Left renal cortex interstitium (tissue), 4 donors: ENCODE results near the gene CEACAM7. TPM values are rescaled to one million over a fixed set of nuclear protein-coding genes. Genes with fewer than 3 reads are reported as not detected.
A peak's percentile ranks its signal among the peaks of the same experiment; 100 is the strongest.

Source experiments
- DNase-seq, 4 donors: peaks; one replicate each; pipeline ENCODE4 v3.0.0-alpha.2; 2013; ENCODE audit warnings: low read depth in 4 of 4, low spot score in 2 of 4, missing footprints in 1 of 4
- polyA plus RNA-seq, 4 donors: library from polyadenylated mRNA; unstranded; fragments of 120-200 nt; gene quantifications; one replicate each; pipeline ENCODE4 v1.2.1, GENCODE V29; 2013; ENCODE audit not compliant: insufficient read length in 4 of 4

CEACAM7 gene
- polyA plus RNA-seq, 4 donors = not detected

DNA sequence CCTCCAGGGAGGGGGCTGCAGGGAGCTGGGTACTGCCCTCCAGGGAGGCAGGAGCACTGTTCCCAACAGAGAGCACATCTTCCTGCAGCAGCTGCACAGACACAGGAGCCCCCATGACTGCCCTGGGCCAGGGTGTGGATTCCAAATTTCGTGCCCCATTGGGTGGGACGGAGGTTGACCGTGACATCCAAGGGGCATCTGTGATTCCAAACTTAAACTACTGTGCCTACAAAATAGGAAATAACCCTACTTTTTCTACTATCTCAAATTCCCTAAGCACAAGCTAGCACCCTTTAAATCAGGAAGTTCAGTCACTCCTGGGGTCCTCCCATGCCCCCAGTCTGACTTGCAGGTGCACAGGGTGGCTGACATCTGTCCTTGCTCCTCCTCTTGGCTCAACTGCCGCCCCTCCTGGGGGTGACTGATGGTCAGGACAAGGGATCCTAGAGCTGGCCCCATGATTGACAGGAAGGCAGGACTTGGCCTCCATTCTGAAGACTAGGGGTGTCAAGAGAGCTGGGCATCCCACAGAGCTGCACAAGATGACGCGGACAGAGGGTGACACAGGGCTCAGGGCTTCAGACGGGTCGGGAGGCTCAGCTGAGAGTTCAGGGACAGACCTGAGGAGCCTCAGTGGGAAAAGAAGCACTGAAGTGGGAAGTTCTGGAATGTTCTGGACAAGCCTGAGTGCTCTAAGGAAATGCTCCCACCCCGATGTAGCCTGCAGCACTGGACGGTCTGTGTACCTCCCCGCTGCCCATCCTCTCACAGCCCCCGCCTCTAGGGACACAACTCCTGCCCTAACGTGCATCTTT is 12.5 kb upstream of the CEACAM7 start:
- DNase-seq = no peak

DNA sequence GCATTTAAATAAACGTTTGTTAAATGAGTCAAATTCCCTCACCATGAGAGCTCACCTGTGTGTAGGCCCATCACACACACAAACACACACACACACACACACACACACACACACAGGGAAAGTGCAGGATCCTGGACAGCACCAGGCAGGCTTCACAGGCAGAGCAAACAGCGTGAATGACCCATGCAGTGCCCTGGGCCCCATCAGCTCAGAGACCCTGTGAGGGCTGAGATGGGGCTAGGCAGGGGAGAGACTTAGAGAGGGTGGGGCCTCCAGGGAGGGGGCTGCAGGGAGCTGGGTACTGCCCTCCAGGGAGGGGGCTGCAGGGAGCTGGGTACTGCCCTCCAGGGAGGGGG is 11.9 kb upstream of the CEACAM7 start:
- DNase-seq = no peak

DNA sequence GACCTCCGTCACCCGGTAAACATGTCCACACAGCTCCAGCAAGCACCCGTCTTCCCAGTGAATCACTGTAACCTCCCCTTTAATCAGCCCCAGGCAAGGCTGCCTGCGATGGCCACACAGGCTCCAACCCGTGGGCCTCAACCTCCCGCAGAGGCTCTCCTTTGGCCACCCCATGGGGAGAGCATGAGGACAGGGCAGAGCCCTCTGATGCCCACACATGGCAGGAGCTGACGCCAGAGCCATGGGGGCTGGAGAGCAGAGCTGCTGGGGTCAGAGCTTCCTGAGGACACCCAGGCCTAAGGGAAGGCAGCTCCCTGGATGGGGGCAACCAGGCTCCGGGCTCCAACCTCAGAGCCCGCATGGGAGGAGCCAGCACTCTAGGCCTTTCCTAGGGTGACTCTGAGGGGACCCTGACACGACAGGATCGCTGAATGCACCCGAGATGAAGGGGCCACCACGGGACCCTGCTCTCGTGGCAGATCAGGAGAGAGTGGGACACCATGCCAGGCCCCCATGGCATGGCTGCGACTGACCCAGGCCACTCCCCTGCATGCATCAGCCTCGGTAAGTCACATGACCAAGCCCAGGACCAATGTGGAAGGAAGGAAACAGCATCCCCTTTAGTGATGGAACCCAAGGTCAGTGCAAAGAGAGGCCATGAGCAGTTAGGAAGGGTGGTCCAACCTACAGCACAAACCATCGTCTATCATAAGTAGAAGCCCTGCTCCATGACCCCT is 11.3 kb upstream of the CEACAM7 start:
- DNase-seq = no peak

DNA sequence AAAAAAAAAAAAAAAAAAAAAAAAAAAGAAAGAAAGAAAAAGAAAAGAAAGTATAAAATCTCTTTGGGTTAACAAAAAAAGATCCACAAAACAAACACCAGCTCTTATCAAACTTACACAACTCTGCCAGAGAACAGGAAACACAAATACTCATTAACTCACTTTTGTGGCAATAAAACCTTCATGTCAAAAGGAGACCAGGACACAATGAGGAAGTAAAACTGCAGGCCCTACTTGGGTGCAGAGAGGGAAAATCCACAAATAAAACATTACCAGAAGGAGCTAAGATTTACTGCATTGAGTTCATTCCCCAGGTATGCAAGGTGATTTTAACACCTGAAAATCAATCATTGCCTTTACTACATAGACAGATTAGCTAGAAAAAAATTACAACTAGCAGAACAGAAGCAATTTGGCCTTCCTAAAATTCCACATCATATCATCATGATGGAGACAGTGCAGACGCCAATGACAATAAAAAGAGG is 10.7 kb upstream of the CEACAM7 start:
- no peak for DNase-seq

DNA sequence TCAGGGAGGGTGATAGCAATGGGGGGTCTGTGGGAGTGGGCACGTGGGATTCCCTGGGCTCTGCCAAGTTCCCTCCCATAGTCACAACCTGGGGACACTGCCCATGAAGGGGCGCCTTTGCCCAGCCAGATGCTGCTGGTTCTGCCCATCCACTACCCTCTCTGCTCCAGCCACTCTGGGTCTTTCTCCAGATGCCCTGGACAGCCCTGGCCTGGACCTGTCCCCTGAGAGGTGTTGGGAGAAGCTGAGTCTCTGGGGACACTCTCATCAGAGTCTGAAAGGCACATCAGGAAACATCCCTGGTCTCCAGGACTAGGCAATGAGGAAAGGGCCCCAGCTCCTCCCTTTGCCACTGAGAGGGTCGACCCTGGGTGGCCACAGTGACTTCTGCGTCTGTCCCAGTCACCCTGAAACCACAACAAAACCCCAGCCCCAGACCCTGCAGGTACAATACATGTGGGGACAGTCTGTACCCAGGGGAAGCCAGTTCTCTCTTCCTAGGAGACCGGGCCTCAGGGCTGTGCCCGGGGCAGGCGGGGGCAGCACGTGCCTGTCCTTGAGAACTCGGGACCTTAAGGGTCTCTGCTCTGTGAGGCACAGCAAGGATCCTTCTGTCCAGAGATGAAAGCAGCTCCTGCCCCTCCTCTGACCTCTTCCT is 9.3 kb upstream of the CEACAM7 start:
- no peak for DNase-seq

DNA sequence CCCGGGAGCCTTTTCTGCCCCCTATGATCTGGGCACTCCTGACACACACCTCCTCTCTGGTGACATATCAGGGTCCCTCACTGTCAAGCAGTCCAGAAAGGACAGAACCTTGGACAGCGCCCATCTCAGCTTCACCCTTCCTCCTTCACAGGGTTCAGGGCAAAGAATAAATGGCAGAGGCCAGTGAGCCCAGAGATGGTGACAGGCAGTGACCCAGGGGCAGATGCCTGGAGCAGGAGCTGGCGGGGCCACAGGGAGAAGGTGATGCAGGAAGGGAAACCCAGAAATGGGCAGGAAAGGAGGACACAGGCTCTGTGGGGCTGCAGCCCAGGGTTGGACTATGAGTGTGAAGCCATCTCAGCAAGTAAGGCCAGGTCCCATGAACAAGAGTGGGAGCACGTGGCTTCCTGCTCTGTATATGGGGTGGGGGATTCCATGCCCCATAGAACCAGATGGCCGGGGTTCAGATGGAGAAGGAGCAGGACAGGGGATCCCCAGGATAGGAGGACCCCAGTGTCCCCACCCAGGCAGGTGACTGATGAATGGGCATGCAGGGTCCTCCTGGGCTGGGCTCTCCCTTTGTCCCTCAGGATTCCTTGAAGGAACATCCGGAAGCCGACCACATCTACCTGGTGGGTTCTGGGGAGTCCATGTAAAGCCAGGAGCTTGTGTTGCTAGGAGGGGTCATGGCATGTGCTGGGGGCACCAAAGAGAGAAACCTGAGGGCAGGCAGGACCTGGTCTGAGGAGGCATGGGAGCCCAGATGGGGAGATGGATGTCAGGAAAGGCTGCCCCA is 8.5 kb upstream of the CEACAM7 start:
- DNase-seq = peak in 2 of 4 donors; percentile 4 to 19

DNA sequence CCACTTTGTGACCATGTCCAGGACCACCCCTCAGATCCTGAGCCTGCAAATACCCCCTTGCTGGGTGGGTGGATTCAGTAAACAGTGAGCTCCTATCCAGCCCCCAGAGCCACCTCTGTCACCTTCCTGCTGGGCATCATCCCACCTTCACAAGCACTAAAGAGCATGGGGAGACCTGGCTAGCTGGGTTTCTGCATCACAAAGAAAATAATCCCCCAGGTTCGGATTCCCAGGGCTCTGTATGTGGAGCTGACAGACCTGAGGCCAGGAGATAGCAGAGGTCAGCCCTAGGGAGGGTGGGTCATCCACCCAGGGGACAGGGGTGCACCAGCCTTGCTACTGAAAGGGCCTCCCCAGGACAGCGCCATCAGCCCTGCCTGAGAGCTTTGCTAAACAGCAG is 7.7 kb upstream of the CEACAM7 start:
- DNase-seq = no peak

DNA sequence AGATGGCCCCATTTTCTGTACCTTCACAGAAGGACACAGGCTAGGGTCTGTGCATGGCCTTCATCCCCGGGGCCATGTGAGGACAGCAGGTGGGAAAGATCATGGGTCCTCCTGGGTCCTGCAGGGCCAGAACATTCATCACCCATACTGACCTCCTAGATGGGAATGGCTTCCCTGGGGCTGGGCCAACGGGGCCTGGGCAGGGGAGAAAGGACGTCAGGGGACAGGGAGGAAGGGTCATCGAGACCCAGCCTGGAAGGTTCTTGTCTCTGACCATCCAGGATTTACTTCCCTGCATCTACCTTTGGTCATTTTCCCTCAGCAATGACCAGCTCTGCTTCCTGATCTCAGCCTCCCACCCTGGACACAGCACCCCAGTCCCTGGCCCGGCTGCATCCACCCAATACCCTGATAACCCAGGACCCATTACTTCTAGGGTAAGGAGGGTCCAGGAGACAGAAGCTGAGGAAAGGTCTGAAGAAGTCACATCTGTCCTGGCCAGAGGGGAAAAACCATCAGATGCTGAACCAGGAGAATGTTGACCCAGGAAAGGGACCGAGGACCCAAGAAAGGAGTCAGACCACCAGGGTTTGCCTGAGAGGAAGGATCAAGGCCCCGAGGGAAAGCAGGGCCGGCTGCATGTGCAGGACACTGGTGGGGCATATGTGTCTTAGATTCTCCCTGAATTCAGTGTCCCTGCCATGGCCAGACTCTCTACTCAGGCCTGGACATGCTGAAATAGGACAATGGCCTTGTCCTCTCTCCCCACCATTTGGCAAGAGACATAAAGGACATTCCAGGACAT is 7.0 kb upstream of the CEACAM7 start:
- DNase-seq = no peak

DNA sequence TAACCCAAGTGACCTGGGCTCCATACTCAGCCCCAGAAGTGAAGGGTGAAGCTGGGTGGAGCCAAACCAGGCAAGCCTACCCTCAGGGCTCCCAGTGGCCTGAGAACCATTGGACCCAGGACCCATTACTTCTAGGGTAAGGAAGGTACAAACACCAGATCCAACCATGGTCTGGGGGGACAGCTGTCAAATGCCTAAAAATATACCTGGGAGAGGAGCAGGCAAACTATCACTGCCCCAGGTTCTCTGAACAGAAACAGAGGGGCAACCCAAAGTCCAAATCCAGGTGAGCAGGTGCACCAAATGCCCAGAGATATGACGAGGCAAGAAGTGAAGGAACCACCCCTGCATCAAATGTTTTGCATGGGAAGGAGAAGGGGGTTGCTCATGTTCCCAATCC is 6.1 kb upstream of the CEACAM7 start:
- DNase-seq = no peak

DNA sequence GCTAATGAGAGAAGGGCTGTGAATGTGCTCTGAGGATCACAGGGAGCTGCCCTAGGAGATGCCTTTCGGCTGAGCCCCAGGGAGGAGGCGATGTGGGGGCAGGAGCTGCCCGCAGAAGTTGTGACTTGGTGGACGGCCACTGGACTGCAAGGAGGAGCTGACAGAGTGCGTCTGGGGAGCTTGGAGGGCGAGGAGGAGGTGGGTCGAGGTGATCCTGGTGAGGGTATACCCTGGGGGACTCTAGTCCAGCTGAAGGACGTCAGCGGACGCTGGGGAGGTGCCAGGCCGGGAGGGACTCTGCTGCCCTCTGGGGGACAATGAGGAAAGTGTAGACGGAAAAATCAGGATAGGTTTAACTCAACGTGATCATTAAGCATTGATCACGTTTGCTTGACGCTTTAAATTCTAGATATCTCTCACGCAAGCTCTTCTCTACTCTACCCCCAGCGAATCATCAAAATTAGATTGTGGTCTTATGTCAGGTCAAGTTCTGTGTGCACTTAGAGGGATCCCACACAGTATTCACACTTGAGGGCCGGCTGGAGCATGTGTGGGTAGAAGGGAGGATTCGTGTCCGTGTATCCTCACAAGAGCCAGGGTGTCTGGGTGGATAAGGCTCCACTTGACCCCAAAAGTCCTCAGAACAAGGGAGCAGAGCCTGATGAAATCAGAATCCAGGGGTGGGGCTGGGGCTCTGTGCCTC is 3.3 kb upstream of the CEACAM7 start:
- peak in 1 of 4 donors; percentile 2 for DNase-seq

DNA sequence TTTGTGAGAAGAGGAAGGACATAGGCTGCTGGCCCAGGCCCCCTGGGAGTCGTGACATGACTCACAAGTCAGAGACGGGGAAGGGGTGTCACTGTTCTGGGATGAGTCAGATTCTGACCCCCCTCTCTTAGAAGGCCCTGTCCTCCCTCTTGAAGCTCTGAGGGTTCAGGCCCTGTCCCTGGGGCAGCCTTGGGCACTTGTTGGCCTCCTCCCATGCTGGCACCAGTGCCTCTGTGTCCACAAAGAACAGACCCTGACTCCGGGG is 2.7 kb upstream of the CEACAM7 start:
- DNase-seq = no peak

DNA sequence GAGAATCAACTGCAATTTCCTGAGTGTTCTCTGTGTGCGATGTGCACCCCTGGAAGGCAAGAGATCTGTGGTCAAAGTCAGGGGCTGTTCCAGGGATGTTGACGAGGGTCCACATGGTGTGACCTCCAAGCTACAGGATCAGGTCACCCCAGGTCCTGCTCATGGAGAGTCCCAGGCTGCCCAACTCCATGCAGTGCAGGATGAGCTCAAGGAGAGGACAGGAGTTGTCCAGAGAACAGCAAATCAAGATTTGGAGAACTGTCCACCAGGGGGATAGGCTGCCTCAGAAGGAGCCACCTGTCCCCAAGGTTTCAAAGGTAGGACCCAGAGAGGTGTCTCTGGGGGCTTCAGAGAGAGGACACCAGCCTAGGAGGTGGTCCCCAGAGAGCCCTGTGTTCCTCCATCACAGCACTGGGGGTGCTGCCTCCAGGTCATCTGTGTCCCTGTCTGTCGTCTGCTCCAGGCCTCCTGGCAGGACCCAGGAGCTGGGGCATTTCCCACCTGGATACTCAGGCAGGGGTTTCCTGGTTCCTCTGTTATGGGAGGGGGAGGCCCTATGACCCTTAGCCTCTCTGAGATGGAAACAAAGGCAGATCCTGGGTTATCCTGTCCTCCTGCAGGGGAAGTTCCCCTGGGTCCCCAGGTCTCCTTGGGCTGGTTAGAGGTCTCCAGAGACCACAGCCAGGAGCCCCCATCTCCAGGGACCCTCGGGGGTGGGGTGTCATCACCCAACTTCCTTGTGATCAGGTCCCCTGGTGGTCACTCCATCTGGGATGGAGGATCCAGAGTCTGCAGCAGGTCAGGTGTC is 2.1 kb upstream of the CEACAM7 start:
- DNase-seq = no peak

DNA sequence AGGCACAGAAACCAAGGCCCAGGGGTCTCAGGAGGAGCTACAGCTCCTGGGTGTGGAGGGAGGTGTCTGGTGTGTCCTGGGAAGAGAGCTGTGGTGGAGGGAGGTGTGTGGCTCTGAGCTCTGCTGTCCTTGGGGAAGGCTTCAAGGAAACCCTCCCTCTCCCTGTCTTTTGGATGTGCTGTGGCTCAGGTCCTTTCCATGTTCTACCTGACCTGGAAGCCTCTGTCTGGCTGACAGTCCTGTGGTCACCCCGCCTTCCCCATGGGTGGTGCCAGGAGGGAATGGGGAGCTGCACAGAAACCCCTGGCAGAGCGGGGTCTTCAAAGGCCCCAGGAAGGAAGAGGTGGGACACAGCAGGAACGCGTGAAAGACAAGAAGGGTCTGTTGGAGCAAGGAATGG is 617 bp upstream of the CEACAM7 start:
- DNase-seq = no peak

DNA sequence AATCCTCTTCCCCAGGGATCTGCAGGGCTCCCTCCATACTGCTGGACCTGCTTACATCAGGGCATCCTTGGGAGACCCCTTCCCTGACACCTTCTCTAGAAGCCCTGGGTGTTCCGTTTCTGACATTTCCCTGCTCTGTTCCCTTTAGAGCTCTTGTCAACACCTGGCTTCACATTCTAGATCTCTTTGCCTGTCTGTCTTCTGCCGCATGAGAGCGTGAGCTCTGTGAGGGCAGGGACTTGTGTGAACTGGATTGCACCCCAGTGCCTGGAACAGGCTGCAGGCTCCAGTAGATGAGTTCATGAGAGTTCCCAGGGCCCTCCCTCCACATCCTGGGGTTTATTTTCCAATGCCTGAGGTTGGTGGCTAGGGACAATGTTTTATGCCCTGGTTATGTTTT is 651 bp downstream of the CEACAM7 start:
- no peak for DNase-seq

DNA sequence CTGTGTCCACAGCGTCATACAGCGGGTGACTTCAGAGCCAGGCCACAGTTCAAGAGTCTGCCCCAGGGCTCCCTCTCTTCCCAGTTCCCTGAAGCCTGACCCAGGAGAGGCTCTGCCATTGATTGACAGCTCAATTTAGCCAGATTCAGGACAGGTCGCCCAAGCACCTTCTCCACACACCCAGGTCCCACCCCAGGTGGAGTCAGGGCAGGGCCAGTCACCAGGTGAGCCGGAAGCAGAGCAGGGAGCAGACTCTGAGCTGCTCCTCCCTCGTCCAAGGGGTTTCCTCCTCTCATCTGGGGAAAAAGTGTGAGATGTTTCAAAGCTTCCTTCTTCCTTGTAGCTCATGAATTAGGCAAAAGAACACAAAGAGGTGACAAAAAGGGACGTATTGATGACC is 5.6 kb downstream of the CEACAM7 start:
- no peak for DNase-seq

DNA sequence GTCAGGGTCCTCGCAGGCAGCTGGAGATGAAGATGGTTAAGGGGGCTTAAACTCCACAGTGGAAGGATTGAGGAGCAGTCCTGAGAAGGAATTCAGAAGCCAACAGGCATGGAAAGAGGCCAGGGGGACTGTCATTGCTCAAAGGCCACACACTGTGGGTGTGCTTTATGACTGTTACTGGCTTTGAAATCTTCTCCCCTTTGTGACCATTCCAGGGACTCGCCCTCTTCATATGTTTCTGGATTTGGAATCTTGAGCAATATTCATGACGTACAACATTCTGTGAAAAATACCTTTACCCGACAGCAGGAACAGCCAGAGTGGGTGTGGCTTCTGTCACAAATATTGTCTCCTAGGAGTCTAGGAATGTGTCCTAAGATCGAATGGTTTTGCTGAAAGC is 16.6 kb downstream of the CEACAM7 start:
- no peak for DNase-seq

DNA sequence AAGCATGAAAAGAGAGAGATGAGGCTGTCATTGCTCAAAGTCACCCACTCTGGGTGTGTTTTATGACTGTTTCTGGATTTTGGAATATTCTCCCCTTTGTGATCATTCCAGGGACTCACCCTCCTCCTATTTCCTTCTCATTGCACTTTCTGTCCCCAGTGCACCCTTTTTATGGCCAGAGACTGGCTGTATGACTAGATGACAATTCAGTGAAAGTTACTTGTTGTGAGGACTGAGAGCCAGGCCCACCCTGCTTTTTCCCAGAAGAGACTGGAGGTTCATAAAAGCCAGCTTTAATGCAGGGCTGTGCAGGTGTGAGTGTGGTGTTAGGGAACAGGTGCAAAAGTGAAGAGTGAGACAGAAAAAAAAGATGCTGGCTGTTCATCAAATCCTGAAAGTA is 17.3 kb downstream of the CEACAM7 start:
- DNase-seq = no peak

DNA sequence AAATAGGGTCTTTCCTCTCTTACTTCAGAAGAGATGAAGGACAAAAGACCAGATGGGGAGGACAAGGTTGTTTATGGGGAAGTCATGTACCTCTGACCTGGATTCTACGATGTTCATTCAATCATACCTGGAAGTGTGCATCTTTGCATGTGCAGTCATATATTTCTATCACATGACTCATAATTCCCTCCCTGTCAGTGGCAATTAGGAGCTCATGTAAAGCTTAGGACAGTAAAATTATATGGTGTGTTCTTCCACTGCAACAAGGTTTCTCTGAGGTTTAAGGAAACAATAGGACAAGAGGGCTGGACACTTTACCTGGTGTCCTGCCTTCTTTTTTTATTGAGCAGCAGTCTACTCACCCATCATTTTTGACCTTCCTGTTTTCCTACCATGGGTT is 19.8 kb downstream of the CEACAM7 start:
- DNase-seq = no peak

DNA sequence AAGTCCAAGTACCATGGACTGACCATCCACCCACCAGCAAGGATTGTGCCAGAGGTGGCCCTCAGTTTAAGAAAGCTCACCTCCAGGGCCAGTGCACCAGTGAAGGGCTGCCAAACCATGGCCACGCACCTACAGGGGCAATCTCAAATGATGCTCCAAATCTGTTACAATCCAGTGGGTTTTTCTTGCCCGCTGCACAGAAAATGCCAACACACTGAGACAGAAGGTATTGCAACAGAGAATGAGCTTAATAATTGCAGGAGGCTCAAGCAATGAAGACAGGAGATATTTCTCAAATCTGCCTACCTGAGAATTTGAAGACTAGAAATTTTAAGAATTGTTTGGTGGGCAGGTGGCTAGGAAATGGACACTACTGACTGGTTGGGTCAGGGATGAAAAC is 22.0 kb downstream of the CEACAM7 start:
- DNase-seq = no peak
